GM21576 (cell line): Measurements from ENCODE around the gene POLR3A.

ENCODE experiments used
- ATAC-seq: cut with Tn5 transposase; IDR thresholded peaks from one replicate; pipeline ENCODE4 v1.9.1; 2021; ENCODE audit warnings: mild to moderate bottlenecking, moderate library complexity; ENCODE audit not compliant: unreplicated experiment

The POLR3A gene

DNA sequence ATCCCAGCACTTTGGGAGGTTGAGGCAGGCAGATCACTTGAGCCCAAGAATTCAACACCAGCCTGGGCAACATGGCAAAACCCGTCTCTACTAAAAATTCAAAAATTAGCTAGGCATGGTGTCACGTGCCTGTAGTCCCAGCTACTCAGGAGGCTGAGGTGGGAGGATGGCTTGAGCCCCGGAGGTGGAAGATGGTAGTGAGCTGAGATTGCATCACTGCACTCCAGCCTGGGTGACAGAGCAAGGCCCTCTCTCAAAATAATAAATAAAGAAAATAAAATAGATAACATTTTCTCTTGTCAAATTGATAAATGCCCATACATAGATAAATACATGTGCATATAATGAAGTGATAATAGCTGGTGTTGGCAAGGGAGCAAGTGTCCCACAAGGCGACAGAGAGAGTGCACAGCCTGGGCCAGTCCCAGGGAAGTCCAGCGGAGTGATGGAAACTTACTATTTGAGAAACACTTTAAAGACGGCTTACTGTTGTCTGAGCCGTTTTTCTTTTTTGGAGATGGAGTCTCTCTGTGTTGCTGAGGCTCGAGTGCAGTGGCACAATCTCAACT, 69.3 kb downstream of the POLR3A start:
- ATAC-seq: no peak

DNA sequence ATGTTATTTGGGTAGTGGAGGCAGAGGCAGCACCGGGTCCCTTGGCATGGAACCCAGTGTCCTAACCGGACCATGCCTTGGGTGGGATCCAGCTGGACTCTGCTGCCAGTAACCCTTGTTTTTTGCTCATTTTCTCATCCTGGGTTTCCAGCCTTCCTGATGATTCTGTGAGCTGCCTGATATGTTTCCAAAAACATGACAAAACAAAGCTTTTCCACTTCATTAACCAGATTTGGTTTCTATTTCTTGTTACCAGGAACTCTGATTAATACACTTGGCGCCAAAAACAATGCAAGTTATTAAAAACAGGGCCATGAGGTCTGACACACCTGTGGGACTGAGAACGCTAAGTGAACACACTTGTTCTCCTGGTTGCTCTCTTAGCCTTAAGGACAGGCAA, 69.9 kb downstream of the POLR3A start:
- ATAC-seq: no peak

DNA sequence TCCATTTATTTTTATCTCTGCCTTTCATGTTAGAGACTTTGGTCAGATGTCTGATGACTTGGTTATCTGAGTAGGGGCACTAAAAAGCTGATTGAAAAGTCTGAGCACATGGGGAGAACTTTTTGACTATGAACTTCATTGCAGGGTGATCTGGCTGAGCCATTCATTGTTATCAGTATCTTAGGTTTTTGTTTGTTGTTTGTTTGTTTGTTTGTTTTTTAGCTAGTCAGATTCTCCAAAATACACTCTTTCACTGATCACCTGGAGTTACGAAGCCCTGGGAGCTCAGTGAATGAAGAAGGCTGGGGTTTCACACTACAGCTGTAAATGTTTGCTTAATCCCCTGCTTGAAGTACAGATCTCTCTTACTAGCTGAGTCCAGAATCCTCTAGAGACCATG, 74.2 kb downstream of the POLR3A start:
- no peak for ATAC-seq

DNA sequence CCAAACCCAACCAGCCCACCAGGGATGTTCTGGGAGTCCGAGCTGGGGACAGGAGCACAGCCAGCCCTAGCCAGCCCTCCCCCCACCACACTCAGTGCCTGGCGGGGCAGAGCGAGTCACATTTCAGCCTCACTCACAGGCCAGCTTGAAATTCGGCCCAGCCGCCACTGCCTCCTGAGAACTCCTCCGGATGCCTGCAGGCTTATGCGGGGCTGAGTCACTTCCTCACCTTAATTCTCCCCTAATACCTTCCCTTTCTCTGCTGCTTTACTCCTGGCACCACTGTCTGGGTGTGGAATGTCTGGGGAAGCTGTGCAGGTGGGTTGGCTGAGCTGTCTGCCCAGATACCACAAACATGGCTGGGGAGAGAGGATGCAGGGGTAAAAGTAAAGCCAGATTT, 80.1 kb downstream of the POLR3A start:
- no peak for ATAC-seq

DNA sequence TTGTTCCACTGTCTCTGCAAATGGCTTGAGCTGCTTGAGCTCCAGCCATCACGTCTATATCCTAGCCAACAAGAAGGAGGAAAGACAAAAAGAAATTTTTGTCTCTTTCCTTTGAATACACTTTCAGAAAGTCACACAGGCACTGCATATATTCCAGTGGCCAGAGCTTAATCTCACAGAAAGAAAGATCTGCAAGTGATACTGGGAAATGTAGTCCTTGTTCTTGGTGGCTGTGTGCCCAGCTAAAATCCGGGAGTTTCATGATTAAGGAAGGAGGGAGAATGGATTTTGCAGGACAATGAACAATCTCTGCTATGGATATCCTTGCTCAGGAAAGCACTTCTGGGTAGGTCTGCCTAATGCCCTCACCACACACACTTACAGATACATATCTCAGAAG, 83.2 kb downstream of the POLR3A start:
- ATAC-seq: no peak

DNA sequence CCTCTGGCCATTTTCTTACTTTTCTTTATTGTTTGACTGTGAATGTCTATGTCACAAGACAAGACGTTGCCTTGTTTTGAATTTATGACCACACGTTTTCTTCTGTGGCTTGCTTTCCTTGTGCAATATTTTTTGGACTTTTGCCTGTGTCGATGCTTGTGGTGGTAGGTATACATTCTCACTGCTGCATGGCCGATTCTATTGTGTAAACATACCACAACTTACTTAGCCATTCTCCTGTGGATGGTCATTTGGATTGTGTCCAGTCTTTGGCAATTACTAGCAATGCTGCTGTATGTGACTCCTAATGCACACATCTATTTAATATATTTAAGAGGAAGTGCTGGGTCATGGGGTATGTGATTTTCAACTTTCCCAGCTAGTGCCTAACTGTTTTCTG, 84.8 kb downstream of the POLR3A start:
- no peak for ATAC-seq

DNA sequence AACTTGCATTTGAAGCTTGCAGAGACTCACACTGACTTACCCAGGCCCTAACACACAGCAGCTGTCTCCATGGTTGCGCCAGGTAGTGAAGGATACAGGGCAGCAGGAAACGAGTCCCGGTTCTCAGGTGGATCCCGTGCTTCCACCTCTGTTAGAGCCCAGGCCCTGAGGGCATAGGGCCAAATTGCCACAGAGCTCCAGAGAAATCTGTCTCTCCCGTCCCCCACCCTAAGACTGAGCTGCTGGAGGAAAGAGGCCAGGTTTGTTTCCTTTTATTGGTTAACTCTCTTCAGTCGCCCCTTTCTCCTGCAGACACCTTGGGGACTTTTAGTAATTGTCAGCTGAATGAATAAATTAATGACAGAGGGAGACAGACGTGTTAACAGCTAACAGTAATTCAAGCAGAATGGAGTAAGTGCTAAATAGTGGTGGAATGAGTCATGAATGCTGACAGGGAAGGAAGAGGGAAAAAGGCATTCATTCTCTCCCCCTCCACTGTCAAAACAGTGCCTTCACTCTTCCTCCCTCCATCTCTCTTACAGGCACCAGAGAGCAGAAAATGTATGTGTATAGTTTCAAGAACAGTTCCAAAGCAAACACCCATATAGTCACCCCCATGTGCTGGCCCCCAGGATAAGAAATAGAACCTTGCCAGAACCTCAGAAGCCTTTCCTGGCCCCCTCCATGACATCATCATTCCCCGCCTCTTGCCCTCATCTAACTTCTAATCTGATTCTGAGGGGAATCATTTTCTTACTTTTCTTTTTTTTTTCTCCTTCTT, 86.0 kb downstream of the POLR3A start:
- ATAC-seq: no peak

DNA sequence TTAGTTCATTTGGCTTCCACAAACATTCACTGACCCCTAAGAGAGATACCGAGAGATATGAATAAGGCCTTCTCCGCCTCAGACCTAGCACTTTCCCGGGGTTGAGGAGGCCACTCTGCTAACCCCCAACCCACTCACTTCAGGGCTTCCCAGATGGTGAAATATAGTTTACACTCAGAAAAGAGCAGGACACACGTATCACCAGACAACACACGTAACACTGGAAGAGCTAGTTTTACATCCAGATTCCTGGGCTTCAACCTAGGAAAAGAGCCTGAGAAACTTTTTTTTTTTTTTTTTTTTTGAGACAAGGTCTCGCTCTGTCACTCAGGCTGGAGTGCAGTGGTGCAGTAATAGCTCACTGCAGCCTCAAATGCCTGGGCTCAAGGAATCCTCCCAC, 87.5 kb downstream of the POLR3A start:
- ATAC-seq: no peak

DNA sequence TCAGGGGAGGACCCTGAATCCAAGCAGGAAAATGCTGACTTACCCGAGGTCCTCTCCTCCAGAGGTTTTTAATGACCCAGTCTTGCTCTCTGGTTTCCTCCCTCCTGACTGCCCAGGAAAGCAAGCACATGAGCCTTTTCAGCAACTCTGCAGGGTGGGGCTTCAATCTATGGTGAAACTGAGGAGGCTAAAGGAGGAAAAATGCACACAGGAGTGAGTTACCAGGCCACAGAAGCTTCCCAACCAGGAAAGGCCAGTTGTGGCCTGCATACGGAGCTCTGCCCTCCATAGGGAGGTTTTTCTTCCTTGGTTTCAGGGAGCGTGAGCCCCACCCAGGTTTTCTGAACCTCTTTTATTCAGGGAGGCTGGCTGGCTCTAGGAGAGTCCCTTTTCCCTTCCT, 88.7 kb downstream of the POLR3A start:
- no peak for ATAC-seq

DNA sequence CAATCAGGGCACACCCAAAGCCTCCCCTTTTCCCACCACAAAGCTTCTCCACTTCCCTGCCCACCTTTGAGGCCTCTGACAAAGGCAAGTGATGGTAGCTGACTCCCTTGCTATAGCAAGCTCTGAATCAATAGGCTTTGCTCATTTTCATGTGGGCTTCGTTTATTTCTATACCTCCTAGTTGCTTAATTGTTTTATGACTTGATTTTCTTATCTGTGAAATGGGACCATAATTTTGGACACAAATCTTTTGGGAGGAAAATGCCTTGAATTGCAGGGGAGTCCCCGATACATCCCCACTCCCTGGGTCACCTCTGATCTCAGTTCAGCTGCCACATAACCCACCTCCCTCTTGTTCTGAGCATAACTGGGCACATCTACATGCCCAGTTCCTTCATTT, 89.1 kb downstream of the POLR3A start:
- no peak for ATAC-seq

DNA sequence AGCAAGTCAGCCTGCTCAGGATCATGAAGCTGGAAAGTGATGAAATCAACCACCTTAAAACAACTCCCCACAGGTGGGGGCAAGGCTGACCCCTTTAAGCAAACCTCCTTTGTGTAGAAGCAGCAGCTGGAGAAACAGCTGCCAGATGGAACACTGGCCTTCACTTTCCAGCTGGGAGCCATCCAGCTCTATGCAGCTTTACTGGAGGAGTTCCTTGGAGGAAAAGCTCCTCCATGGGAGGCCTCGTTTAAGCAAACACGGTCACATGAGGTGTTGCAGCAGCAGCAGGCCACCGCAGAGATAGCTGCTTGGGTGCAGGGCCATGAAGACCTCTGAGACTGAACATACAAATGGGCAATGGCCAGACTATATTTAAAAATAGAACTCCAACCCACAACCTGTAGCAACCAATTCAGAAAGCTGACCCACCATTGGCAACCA, 89.7 kb downstream of the POLR3A start:
- ATAC-seq: no peak

DNA sequence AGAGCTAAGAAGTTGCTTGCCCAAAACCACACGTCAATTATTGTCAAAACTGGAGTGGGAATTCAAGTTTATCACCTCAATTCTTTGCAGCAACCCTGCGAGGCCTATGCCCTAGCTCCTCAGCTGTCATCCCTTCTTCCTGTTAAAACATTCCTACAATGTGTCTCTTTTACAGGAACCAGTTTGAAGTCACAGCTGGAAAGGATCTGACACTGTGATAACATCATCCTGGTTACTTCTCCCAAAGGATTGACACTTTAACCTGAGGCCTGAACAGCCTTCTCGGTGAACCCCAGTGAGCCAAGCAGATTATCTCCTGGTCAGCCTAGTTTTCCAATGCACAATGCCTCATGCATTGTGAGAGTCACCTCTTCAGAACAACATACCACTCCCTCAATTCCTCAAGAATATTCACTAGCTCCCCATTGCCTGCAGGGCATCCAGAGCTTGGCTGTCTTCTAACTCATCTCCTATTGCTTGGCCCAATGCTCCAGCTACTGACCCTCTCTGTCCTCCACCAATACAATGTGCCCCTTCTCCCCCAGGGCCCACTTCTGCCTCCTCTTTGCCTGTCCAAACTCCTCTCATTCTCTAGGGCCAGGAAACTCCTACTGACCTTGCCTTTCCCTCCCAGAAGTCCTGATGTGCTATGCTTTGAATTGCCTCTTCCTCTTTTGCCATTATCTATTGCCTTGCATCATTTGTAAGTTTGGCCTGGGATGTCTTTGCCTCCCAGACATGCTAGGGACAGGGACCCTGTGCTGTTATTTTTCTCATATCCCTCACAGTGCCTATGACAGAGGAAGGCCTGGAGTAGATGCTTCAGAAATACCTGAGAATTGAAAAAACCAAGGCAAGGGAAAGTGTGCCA, 92.4 kb downstream of the POLR3A start:
- ATAC-seq: no peak

DNA sequence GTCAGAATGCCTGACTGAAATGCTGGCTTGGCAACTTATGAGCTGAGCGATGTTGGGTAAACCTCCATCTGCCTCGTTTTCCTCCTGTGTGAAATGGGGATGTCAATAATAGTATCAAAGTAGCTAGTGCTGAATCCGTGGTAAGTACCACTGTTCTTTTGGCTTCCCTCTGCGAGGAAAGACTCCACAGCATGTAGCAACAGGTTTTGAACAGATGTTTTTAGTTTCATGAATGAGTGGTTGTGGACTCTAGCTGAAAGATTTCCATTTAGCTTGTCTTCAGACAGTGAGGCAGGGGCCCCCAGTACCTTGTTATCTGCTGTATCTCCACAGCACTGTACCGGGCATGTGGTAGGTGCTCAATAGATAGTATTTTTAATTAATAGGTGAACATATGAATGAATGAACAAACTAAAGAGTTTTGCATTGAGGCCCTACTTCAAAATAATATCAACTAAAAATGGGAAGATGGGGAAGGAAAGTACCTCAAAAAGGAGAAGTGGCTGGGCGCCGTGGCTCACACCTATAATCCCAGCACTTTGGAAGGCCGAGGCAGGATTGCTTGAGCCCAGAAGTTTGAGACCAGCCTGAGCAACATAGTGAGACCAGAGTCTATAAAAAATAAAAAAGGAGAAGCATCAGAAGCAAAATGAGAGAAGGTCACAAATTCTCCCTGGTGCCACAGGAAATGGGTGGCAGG, 97.1 kb downstream of the POLR3A start:
- no peak for ATAC-seq

DNA sequence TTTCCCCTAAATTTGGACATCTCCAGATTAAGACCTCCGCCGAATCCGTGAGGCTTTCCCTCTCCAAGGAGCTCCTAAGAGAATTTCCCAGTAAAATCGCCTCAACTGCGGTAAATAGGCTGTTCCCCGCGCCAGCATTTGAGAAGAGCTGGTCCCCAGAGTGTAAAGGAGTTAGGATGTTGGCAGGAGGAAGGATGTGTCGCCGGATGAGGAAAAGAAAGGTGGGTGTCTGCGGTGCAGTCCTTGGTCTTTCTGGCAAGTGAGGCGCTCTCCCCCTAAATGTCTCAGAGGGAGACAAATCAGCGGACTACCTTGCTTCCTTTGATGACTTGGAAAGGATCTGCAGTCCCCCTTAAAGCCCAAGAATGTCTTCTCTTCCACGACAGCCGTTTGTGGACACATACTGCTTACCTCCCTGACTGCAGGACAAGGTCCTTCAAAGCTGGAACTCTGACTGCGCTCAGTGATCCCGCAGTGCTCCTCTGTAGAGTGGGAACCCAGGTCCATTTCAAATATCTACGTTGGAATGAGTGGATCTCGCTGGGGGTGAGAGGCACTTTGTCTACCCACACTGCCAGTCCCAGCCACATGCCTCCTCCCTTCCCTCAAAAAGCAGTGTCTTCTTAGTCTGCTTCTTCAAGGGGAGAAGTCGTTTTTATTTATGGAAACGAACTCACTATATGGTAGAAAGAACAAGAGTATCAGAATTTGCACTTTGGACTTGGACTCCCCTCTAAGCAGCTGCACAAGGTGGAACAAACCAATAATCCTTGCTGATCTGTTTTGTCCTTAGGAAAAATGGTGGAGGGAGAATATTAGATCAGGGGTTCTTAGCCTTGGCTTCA, 101.7 kb downstream of the POLR3A start:
- ATAC-seq: no peak

DNA sequence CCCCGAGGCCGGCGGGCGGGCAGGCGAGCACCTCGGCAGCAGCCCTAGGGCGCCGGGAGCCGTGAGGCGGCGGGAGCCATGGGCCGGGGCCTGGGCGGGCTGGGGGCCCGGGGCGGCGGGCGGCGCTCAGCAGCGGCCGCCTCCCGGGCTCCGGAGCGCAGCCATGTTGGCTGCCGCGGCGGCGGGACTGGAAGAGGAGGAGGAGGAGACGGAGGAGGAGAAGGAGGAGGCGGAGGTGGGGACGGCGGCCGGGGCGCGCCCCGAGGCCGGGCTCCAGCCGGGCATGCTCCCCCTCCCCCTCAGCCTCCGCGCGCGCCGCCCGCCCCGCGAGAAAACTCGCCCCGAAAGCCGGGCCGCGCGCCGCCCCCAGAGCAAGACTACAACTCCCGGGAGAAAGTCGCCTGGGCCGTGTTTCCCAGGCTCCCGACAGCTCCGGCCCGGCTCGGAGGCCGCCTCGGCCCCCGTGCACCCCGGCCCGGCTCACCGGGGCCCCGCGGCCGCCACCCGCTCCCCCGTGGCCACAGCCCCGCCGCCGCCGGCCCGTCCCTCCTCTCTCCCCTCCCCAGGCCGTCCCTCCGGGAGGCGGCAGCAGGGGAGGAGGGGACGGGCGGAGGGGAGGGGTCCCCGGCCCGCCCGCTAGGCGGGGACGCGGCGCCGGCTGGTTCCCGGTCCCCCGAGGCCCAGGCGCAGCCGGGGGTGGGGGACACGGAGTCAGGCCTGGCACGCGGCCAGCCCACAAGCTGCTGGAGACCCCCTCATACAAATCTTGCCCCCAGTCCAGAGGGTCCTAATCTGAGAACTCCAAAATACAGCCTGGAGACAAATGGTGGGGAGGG, 102.5 kb downstream of the POLR3A start, which contains the start of gene DLG5:
Gene DLG5, minus strand, starts transcription at position 190 of the 836 bp plus-strand sequence. CDS start 235 bp downstream, outside the sequence.
- ATAC-seq: peak; percentile 40

DNA sequence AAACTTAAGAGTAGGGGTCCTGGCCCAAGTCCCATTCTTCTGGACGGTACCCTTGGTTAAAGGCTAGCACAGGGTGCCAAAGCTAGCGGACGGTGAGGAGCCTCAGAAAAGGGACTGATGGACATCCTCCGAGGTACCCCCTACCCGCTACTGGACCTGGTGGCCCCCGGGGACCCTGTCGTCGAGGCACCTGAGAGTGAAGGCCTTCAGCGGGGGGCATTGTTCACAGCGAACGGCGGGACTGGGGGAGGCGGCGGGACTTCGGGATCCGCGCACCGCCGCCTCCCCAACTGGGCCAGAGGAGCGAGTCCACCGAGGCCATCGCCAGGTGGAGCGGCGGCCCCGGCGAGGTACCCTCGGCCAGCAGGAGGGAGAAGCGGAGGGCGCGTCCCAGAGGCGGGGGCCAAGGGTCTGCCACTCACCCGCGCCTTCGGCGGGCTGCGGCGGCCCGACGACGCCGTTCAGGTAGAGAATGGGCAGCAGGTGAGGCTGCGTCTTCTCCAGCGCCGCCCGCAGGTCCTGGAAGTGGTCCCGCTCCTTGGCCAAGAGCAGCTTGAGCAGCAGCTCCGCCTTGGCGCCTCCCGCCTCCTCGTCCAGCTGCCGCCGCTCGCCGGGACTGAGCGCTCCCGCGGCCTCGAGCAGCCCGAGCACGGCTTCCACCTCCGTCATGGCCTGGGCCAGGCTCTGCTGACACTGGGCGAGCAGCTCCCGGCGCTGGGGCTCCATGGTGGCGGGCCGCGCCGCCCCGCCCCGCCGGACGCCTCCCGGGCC, 103.3 kb downstream of the POLR3A start:
- ATAC-seq: peak; percentile 51

DNA sequence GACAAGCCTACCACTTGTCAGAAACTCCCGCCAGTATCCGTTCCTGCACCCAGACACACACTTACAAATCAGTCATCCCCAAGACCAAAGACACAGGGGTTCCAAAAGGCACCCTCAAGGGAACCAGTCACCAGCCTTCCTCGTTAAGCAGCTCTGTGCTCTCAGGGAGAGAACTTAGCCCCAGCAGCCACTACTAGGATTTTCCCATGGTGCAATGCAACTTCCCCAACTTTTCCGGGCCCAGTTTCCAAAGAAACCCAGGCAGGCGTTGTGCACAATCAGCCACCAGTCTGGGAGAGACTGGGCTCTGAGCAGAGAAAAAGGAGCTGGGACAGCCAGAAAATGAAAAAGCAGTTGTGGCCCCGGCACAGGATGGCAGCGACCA, 103.9 kb downstream of the POLR3A start:
- ATAC-seq: no peak

DNA sequence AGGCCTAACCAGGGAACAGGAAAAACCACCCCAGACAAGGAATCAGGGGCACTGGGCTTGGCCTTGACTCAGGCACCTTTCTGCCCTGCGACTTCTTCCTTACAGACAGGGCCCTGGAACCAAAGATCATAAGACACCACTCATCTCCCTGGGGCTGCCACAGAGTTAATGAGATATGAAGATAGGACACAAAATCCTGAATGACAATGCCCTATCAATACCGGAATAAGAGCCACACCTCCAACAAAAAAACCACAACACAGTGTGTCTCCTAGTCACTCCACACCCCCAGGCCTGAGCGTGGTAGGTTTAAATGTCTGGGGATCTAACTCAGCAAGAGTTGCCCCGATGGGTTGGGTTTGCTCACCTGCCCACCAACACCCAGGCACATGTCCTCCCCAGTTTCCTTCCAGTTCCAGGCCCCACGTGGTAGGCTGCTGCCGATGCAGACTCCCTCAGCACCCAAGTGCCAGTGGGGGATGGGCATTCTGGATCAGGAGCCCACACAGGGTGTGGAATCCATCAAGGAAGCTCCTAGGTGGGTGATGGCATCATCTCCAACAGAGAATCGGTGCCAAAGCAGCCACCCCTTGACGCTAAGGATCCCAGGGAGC, 106.6 kb downstream of the POLR3A start:
- no peak for ATAC-seq
